K562 (cell line): ENCODE data around the gene CNKSR1. TPM values are rescaled to one million over a fixed set of nuclear protein-coding genes. Genes with fewer than 3 reads are reported as not detected.

Experiments
- C11orf30 ChIP-seq: fragments of 450-650 bp; IDR thresholded peaks from 2 replicates; pipeline ENCODE4 v1.6.1; 2016; ENCODE audit warnings: low read depth, mild to moderate bottlenecking
- CREB5 ChIP-seq: fragments of 250-450 bp; sonication (Bioruptor Pico); IDR thresholded peaks from 2 replicates; pipeline ENCODE4 v1.5.0; 2020; ENCODE audit warnings: mild to moderate bottlenecking
- CREM ChIP-seq: IDR thresholded peaks from 2 replicates; pipeline ENCODE4 v1.6.1; 2014; ENCODE audit warnings: antibody characterized with exemption, low read depth
- ETS2 ChIP-seq: IDR thresholded peaks from 2 replicates; pipeline ENCODE4 v1.6.1; 2016; ENCODE audit warnings: borderline replicate concordance, missing genetic modification characterization, mild to moderate bottlenecking, moderate library complexity, missing compliant biosample characterization; ENCODE audit not compliant: poor library complexity, severe bottlenecking
- EZH2 ChIP-seq: IDR thresholded peaks from 2 replicates; pipeline ENCODE4 v1.6.1; 2012; ENCODE audit warnings: low read depth, mild to moderate bottlenecking, inconsistent platforms, low read length, borderline replicate concordance
- HMGN3 ChIP-seq: IDR thresholded peaks from 2 replicates; pipeline ENCODE4 v1.6.1; 2011; ENCODE audit warnings: borderline replicate concordance, low read depth, mild to moderate bottlenecking, mixed read lengths, low read length; ENCODE audit not compliant: insufficient read length; ENCODE audit errors: extremely low read depth
- MCM7 ChIP-seq, 2 experiments: fragments of 450-650 bp; IDR thresholded peaks; 2 replicates each; pipeline ENCODE4 v1.6.1; 2016 to 2018
- MTA1 ChIP-seq: fragments of 450-650 bp; IDR thresholded peaks from 2 replicates; pipeline ENCODE4 v1.6.1; 2017; ENCODE audit warnings: borderline replicate concordance
- POLR2G ChIP-seq: fragments of 200-400 bp; formaldehyde crosslinking; IDR thresholded peaks from 2 replicates; pipeline ENCODE4 v1.6.1; 2017; ENCODE audit warnings: low read depth, mild to moderate bottlenecking, antibody characterized with exemption, low read length, moderate library complexity
- SREBF1 ChIP-seq: fragments of 150-350 bp; IDR thresholded peaks from 2 replicates; pipeline ENCODE4 v1.6.1; 2014; ENCODE audit warnings: antibody characterized with exemption, low read depth, low read length, borderline replicate concordance
- TAF7 ChIP-seq: fragments of 450-650 bp; IDR thresholded peaks from 2 replicates; pipeline ENCODE4 v1.6.1; 2016; ENCODE audit warnings: missing genetic modification characterization, missing compliant biosample characterization
- ZNF140 ChIP-seq: fragments of 250-450 bp; sonication (Bioruptor Pico); IDR thresholded peaks from 2 replicates; pipeline ENCODE4 v1.8.0; 2021; ENCODE audit warnings: moderate library complexity, mild to moderate bottlenecking, inconsistent platforms
- ZNF24 ChIP-seq: fragments of 450-650 bp; IDR thresholded peaks from 2 replicates; pipeline ENCODE4 v1.6.1; 2016
- ZNF444 ChIP-seq: fragments of 250-450 bp; sonication (Bioruptor Pico); IDR thresholded peaks from 2 replicates; pipeline ENCODE4 v1.4.0; 2020; ENCODE audit warnings: mild to moderate bottlenecking, moderate library complexity
- polyA plus RNA-seq, 8 experiments: library from polyadenylated mRNA; depleted of rRNA in 4 of 8; stranded (reverse) in 5 of 8; unstranded in 3 of 8; fragments of >200 nt; fragmentation: Nextera tagmentation in 2 of 8; fragmentation: Illumina TruSeq in 1 of 8; extraction: Ambion mirVana in 2 of 8; extraction: Trizol in 1 of 8; gene quantifications; 2 replicates each; pipeline versions ENCODE4 v1.2.1 to v1.2.3, GENCODE V29; 2011 to 2014; ENCODE audit warnings: inconsistent platforms in 1 of 8, missing spikeins in 1 of 8
- total RNA-seq, 7 experiments: library from RNA; depleted of rRNA in 6 of 7; stranded (reverse); fragments of >200 nt in 6 of 7; fragmentation: Illumina TruSeq in 2 of 7; extraction: Trizol in 2 of 7; gene quantifications; 2 replicates each; pipeline versions ENCODE4 v1.2.1 to v1.2.3, GENCODE V29; 2011 to 2021; ENCODE audit warnings: low replicate concordance in 1 of 7
- TF ChIP-seq, protein P1 (sequence below): sonication (generic); formaldehyde crosslinking; IDR thresholded peaks from 2 replicates; pipeline ENCODE4 v1.8.0; 2022; ENCODE audit warnings: mild to moderate bottlenecking, missing genetic modification reagents
- TF ChIP-seq, protein P2 (sequence below): fragments of 200-400 bp; formaldehyde crosslinking; IDR thresholded peaks from 2 replicates; pipeline ENCODE4 v1.6.1; 2017; ENCODE audit warnings: mild to moderate bottlenecking, low read depth, low read length, moderate library complexity
- TF ChIP-seq, protein P3 (sequence below): fragments of 250-450 bp; sonication (Bioruptor Pico); IDR thresholded peaks from 2 replicates; pipeline ENCODE4 v1.4.0; 2020; ENCODE audit warnings: mild to moderate bottlenecking, moderate library complexity
- TF ChIP-seq, protein P4 (sequence below): fragments of 450-650 bp; IDR thresholded peaks from 2 replicates; pipeline ENCODE4 v1.6.1; 2017; ENCODE audit warnings: mild to moderate bottlenecking, moderate library complexity

Gene CNKSR1
- total and polyA plus RNA-seq, 9 of the 15 experiments (the other 6 are each of a cell fraction or from before 2014, with no cell fraction given), result 0.03 to 2.8 (median 1.1) TPM

- TF ChIP-seq, protein P1, sequence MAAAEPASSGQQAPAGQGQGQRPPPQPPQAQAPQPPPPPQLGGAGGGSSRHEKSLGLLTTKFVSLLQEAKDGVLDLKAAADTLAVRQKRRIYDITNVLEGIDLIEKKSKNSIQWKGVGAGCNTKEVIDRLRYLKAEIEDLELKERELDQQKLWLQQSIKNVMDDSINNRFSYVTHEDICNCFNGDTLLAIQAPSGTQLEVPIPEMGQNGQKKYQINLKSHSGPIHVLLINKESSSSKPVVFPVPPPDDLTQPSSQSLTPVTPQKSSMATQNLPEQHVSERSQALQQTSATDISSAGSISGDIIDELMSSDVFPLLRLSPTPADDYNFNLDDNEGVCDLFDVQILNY (CRISPR knock-in tag), result peak; percentile 91; the same call in 1 of the 2 replicates
- TF ChIP-seq POLR2G (peak; percentile 94), TAF7 (no peak), C11orf30 (no peak), ZNF24 (peak; percentile 53; the same call in 1 of the 2 replicates), CREB5 (CRISPR knock-in tag) (no peak), EZH2 (no peak), MCM7 (IDR thresholded peaks at IDR 0.05) (no peak), ETS2 (tag) (peak; percentile 16), ZNF444 (CRISPR knock-in tag) (no peak), SREBF1 (no peak), ZNF140 (CRISPR knock-in tag) (no peak), CREM (peak; percentile 86), MTA1 (0 out of 2 replicates have a peak, but pooled peaks have one; percentile 19), HMGN3 (peak; percentile 53)
- TF ChIP-seq, protein P2, sequence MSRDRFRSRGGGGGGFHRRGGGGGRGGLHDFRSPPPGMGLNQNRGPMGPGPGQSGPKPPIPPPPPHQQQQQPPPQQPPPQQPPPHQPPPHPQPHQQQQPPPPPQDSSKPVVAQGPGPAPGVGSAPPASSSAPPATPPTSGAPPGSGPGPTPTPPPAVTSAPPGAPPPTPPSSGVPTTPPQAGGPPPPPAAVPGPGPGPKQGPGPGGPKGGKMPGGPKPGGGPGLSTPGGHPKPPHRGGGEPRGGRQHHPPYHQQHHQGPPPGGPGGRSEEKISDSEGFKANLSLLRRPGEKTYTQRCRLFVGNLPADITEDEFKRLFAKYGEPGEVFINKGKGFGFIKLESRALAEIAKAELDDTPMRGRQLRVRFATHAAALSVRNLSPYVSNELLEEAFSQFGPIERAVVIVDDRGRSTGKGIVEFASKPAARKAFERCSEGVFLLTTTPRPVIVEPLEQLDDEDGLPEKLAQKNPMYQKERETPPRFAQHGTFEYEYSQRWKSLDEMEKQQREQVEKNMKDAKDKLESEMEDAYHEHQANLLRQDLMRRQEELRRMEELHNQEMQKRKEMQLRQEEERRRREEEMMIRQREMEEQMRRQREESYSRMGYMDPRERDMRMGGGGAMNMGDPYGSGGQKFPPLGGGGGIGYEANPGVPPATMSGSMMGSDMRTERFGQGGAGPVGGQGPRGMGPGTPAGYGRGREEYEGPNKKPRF, result no peak
- TF ChIP-seq, protein P3, sequence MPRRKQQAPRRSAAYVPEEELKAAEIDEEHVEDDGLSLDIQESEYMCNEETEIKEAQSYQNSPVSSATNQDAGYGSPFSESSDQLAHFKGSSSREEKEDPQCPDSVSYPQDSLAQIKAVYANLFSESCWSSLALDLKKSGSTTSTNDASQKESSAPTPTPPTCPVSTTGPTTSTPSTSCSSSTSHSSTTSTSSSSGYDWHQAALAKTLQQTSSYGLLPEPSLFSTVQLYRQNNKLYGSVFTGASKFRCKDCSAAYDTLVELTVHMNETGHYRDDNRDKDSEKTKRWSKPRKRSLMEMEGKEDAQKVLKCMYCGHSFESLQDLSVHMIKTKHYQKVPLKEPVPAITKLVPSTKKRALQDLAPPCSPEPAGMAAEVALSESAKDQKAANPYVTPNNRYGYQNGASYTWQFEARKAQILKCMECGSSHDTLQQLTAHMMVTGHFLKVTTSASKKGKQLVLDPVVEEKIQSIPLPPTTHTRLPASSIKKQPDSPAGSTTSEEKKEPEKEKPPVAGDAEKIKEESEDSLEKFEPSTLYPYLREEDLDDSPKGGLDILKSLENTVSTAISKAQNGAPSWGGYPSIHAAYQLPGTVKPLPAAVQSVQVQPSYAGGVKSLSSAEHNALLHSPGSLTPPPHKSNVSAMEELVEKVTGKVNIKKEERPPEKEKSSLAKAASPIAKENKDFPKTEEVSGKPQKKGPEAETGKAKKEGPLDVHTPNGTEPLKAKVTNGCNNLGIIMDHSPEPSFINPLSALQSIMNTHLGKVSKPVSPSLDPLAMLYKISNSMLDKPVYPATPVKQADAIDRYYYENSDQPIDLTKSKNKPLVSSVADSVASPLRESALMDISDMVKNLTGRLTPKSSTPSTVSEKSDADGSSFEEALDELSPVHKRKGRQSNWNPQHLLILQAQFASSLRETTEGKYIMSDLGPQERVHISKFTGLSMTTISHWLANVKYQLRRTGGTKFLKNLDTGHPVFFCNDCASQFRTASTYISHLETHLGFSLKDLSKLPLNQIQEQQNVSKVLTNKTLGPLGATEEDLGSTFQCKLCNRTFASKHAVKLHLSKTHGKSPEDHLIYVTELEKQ (CRISPR knock-in tag), result no peak
- TF ChIP-seq, protein P4, sequence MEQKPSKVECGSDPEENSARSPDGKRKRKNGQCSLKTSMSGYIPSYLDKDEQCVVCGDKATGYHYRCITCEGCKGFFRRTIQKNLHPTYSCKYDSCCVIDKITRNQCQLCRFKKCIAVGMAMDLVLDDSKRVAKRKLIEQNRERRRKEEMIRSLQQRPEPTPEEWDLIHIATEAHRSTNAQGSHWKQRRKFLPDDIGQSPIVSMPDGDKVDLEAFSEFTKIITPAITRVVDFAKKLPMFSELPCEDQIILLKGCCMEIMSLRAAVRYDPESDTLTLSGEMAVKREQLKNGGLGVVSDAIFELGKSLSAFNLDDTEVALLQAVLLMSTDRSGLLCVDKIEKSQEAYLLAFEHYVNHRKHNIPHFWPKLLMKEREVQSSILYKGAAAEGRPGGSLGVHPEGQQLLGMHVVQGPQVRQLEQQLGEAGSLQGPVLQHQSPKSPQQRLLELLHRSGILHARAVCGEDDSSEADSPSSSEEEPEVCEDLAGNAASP, result no peak
These were observed 15.7 kb upstream of the CNKSR1 start (continued) for GRCh38 chr1:26161415-26162219.
